GM19238 (cell line): ENCODE measurements around the gene KIF2B.
"Not testable (repeated sequence)": the region's sequence is repeated elsewhere in the genome, so short reads cannot be mapped to it uniquely, and the experiment has no call there.

Experiments used
- DNase-seq: peaks from one replicate; pipeline ENCODE4 v3.0.0; 2011; ENCODE audit warnings: low spot score; ENCODE audit not compliant: insufficient read length

Gene KIF2B, protein sequence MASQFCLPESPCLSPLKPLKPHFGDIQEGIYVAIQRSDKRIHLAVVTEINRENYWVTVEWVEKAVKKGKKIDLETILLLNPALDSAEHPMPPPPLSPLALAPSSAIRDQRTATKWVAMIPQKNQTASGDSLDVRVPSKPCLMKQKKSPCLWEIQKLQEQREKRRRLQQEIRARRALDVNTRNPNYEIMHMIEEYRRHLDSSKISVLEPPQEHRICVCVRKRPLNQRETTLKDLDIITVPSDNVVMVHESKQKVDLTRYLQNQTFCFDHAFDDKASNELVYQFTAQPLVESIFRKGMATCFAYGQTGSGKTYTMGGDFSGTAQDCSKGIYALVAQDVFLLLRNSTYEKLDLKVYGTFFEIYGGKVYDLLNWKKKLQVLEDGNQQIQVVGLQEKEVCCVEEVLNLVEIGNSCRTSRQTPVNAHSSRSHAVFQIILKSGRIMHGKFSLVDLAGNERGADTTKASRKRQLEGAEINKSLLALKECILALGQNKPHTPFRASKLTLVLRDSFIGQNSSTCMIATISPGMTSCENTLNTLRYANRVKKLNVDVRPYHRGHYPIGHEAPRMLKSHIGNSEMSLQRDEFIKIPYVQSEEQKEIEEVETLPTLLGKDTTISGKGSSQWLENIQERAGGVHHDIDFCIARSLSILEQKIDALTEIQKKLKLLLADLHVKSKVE

DNA sequence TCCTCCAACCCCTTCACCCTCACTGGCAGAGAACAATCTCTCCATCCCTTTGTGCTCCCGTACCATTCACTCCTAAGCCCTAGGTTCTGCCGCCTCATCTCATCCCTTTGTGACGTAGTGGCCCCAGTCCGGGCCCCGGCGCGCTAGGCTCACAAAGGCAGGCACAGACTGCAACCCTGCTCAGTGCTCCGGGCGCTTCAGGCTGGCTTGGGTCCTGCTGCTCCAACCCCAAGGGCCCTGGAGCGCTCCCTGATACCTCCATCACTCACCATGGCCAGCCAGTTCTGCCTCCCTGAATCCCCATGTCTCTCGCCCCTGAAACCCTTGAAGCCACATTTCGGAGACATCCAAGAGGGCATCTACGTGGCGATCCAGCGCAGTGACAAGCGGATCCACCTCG lies at the start of gene KIF2B:
KIF2B (plus strand) TSS at position 164 of the 400 bp plus-strand sequence; CDS start at position 271, 107 bp downstream.
- no peak for DNase-seq

DNA sequence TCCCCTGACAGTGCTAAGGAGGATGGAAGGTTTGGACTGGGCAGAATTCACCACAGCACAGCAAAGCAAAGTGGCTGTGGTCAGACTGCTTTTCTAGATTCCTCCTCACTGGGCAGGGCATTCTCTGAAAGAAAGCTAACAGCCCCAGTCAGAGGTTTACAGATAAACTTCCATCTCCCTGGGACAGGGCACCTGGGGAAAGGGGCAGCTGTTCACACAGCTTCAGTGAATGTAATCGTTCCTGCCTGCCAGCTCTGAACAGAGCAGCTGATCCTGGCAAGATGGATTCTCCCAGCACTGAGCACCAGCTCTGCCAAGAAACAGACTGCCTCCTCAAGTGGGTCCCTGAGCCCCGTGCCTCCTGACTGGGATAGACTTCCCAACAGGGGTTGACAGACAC lies 42.4 kb upstream of the KIF2B start:
- DNase-seq, result no peak

DNA sequence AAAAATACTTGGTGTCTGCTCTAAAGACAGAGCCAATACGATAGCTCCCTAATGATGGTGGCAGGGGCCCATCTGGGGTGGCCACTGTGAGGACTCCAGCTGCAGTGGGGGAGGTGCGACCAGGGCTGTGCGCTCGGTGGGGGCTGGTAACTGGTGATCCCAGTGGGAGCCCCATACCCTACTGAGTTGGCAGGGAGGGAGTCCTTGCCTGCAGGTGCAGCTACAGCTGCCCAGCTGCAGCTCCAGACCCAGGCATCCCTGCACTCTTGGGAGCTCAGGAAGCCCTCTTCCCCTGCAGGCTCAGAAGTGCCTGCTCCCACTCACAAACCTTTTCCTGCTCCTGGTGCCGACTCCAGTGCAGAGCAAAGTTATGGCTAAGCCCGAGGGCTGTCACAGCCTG lies 31.2 kb upstream of the KIF2B start:
- DNase-seq, result no peak

DNA sequence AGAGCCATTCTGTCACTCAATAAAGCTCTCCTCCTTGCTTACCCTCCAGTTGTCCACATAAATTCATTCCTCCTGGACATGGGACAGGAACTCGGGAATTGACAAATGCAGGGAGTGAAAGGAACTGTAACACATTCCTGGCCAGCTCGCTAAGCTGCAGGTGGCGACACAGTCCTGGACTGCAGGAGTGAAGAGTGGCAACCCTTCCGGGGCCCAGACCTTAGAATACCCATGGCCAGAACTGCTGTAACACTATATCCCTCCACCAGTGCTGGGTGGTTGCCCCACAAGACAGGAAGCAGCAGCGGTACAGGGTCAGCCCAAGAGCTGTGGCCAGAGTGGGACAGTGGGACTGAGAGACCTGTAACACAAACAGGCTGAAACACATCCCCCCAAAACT lies 30.3 kb upstream of the KIF2B start:
- no peak for DNase-seq

DNA sequence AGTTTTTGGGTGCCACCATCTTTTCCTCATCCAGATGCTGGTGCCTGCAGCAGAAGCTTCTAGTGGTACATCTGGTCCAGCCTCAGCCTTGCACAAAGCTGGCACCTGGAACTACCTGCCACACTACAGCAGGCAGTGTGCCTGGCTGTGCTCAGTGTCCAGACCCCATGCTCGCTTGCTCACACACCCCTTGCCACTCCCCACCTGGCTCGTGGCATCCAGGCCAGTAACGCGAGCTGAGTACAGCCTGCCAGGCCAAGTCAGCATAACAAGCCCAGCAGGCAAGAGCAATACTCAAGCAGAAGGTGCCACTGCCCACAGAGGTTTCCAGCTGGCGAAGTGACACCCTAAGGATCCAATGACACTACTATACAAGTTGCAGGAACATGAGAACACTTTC lies 29.7 kb upstream of the KIF2B start:
- DNase-seq, result no peak

DNA sequence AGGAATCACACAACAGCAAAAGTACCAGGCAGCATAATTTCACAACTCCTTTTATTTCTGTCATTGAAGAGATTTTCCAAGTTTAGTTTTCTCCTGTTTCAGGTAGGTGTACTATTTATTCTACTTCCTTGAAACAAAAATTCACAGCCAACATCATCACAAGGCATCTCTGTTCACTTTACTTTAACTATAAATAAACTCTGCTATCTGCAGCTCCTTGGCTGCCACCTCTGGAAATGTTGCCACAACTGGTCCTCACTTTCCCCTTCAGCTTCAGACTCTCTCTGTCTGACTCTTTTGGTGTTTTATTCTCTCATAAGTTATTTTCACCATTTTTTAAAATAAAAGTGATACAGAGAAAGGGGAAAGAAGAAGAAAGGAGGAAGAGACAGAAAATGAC lies 27.9 kb upstream of the KIF2B start:
- DNase-seq, result no peak

DNA sequence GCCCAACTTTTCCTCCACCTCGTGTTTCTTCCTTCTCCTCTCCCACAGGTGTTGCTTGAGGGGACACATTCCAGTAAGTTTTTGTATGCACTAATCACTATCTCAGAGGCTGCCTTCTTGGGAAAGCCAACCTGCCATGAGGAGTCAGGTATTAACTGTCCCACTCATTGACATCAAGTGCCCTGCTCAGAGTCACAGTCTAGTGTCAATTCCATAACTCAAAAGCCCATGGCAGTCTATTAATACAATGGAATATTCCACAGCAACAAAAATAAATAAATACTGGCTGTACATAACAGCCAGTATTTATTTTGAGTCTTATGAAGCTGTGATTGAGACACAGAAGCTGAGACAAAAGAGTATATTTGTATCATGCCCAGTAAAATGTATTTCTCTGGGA lies 26.1 kb upstream of the KIF2B start:
- no peak for DNase-seq

DNA sequence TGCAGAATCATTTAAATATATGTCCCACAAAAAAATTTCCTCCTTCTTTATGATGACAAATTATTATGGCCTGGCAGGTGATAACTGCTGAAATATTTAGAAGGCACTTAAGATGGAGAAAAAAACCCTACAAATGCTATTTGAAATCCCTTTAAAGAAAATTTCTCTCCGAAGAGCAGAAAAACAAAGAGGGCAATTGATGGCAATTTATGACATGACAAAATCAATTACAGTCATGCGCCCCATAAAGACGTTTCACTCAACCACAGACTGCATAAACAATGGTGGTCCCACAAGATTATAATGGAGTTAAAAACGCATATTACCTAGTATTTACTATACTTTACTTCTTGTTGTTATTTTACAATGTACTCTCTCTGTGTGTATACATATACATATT lies 25.2 kb upstream of the KIF2B start:
- DNase-seq, result no peak

DNA sequence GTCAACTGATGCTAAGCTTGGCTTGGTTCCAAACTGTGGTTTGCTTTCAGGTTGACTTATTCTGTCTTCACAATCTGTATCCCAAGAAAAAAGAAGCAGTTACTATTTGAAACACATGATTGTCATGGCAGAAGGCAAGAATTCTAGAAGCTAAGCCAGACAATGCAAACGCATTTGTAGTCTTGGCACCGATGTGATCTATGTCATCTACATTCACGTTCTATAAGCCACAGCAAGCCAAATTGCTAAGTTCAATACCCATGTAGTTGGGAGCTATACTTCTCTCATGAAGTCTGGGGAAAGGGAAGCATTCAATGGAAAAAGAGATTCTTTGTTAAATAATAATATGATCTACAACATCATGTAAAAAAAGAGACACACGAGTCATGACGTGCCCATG lies 18.3 kb upstream of the KIF2B start:
- DNase-seq, result no peak

DNA sequence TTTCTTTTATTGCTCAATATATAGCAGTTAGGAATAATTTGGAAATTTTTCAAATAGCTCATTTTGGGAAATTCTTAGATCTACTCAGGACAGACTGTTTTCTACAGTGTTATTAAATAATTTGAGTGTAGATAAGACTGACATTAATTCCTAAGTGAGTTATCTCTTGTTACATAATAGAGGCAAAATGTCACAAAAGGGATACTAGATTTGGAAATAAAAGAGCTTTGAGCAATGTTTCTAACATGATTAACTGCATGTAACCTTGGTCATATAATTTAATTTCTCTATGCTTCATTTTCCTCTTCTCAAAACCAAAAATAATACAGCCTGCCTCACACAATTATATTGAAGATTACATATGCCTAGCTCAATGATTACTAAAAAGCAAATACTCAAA lies 16.3 kb upstream of the KIF2B start:
- no peak for DNase-seq

DNA sequence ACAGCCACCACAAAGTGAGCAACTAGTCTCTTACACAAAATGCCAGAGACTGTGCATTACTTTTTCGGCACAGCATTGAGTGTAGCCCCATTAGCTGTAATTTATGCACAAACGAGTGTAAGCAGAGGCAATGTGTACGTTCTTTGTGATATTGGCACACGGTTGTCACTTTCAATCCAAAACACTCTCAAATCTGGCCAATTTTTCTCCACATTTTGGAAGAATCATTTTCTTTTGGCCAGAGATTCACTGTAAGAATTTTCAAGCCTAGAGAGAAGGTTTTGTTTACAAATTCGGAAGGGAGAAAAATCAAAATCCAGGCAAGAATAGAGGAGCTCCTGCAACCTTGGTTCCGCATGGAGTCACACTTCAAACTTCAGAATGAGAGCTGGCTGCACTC lies 15.4 kb upstream of the KIF2B start:
- no peak for DNase-seq

DNA sequence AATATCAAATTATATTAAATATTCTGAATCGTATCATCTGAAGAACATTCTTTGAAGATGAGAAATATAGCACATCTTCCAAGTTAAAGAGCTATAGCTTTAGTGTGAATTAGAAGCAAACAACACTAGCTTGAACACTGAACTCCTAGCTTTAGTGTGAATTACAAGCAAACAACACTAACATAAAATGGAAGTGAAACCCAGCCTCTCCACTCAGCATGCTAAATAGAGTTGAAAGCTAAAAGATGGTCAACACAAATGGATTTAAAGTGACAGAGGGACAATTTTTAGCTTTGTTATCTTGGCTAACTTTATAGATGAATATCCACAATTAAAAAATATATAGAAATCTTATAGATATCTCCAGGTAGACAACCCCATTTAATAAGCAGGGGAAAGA lies 4.5 kb upstream of the KIF2B start:
- DNase-seq, result no peak

DNA sequence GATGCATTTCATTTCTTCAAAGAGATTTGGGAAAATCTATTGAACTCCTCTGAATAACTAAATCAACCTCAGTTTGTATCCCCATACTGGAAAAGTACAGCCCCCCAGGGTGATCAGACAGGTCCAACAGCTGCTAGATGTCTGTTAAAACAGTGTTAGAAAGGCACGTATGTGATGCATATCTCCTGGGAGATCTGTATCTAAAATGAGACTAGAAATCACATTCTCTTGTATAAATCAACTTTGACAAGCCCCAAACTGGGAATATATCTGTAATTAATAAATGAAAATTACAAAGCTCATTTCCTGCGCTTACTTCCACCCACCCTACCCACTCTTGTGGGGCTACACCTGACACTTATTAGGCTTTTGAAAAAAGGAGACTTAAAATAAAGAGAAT lies 3.8 kb upstream of the KIF2B start:
- no peak for DNase-seq

DNA sequence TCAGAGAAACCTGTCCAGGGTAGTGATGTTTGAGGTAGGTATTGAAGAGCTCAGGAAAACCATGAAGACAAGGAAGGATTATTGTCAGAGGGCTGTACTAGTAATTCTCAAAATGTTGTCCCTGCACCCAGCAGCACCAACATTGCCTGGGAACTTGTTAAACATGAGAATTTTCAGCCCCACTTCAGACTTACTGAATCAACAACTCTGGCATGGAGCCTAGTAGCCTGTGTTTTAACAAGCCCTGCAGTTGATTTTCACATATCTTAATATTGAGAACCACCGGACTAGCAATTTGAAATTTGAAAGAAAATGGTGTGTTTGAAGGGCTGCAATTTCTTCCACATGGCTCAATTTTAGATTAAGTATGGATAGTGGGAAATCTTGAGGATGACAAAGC lies 2.8 kb upstream of the KIF2B start:
- no peak for DNase-seq

DNA sequence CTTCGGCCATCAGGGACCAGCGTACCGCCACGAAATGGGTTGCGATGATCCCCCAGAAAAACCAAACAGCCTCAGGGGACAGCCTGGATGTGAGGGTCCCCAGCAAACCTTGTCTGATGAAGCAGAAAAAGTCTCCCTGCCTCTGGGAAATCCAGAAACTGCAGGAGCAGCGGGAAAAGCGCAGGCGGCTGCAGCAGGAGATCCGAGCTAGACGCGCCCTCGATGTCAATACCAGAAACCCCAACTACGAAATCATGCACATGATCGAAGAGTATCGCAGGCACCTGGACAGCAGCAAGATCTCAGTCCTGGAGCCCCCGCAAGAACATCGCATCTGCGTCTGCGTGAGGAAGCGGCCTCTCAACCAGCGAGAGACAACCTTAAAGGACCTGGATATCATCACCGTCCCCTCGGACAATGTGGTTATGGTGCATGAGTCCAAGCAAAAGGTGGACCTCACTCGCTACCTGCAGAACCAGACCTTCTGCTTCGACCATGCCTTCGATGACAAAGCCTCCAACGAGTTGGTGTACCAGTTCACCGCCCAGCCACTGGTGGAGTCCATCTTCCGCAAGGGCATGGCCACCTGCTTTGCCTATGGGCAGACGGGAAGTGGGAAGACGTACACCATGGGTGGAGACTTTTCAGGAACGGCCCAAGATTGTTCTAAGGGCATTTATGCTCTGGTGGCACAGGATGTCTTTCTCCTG lies 769 bp downstream of the KIF2B start:
- no peak for DNase-seq

DNA sequence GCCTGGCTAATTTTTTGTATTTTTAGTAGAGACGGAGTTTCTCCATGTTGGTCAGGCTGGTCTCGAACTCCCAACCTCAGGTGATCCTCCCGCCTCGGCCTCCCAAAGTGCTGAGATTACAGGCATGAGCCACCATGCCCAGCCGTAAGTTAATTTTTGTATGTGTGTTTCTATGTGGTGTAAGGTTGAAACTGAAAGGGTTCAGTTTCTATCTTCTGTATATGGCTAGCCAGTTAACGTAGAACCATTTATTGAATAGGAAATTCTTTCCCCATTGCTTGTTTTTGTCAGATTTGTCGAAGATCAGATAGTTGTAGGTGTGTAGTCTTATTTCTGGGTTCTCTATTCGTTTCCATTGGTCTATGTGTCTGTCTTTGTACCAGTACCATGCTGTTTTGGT lies 12.0 kb downstream of the KIF2B start:
- DNase-seq, result not testable (repeated sequence)

DNA sequence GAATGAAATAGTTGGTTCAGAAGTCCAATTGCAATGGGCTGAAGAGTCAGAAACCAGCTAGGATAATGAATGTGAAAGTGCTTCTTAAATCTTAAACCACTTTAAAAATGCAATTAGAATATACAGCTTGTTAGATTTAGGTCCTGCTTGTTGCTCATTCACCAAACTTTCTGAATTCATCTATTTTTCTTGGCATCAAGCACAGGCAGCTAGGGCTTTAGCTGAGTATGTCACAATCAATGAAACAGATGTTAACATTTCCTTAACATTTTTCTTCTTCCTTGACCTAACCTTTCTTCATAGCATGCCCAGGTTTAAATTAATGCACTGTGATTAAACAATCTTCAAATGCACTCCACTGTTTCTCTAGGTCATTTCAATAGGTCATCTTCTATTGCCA lies 14.4 kb downstream of the KIF2B start:
- no peak for DNase-seq

DNA sequence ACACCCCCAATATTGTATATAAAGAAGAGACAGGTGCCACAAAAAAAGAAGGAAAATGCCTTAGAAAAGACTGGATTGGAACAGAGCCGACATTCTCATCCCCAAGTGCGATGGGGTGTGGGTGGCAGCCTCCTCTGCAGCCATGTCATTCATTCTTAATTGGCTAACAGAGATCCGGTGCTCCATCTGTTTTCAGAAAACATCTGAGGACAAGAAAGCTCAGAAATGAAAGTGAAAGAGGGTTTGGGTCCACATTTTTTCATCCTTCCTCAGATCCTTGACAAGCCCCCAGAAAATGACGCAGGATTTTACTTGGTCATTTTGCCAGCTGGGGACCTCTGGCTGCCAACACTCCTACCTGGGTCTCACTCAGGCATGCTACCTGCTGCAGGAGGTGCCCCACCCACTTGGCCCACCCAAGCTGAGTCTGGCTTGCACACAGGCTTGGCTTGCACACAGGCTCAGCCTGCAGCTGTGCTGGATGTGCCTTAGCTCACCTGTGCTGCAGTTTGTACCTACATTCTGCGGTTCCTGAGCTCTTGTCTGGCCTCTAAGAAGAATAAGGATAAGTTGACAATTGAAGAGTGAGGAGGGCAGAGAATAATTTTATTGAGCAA lies 21.9 kb downstream of the KIF2B start:
- DNase-seq, result no peak

DNA sequence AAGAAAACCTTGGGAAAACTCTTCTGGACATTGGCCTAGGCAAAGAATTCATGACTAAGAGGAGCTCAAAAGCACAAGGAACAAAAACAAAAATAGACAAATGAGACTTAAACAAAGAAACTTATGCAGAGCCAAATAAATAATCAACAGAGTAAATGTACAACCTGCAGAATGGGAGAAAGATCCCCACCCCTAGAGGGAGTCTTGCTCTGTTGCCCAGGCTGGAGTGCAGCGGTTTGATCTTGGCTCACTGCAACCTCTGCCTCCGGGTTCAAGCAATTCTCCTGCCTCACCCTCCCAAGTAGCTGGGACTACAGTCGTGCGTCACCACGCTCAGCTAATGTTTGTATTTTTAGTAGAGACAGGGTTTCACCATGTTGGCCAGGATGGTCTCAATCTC lies 48.4 kb downstream of the KIF2B start:
- DNase-seq, result not testable (repeated sequence)
